C4-2B (cell line): ENCODE results near the gene TPPP3.
"Not testable (repeated sequence)": the region's sequence is repeated elsewhere in the genome, so short reads cannot be mapped to it uniquely, and the experiment has no call there.

Experiments
- H3K27ac ChIP-seq: fragments of 450-650 bp; 2 replicates; pipeline ENCODE4 v1.5.1; 2017
- CTCF ChIP-seq: fragments of 450-650 bp; conservative IDR thresholded peaks from 2 replicates; pipeline ENCODE4 v1.5.1; 2017; ENCODE audit warnings: mild to moderate bottlenecking
- ZFX ChIP-seq: fragments of 450-650 bp; IDR thresholded peaks from 2 replicates; pipeline ENCODE4 v1.6.1; 2017

TPPP3 gene

GRCh38 chr16:67386861-67387455 lies 6.3 kb downstream of the TPPP3 start:
- TF ChIP-seq ZFX (no peak), CTCF (no peak)
- no peak overlapping the region for H3K27ac ChIP-seq

GRCh38 chr16:67384778-67385510 lies 8.4 kb downstream of the TPPP3 start:
- TF ChIP-seq CTCF (no peak), ZFX (no peak)
- no peak overlapping the region for H3K27ac ChIP-seq

- no peak overlapping the region for H3K27ac ChIP-seq
- no peak for TF ChIP-seq CTCF
- TF ChIP-seq ZFX, result no peak
Measured at GRCh38 chr16:67383284-67383683, 10.0 kb downstream of the TPPP3 start.

GRCh38 chr16:67378642-67379041 lies 14.7 kb downstream of the TPPP3 start:
- no peak for TF ChIP-seq CTCF
- TF ChIP-seq ZFX, result no peak
- H3K27ac ChIP-seq, result no peak overlapping the region

GRCh38 chr16:67376012-67376411 lies 17.3 kb downstream of the TPPP3 start:
- not testable (repeated sequence) for H3K27ac ChIP-seq

- no peak overlapping the region for H3K27ac ChIP-seq
- TF ChIP-seq ZFX (no peak), CTCF (peak; percentile 68)
Measured at GRCh38 chr16:67372664-67373063, 20.6 kb downstream of the TPPP3 start.

- no peak overlapping the region for H3K27ac ChIP-seq
- TF ChIP-seq CTCF (no peak), ZFX (no peak)
Measured at GRCh38 chr16:67370661-67371060, 22.6 kb downstream of the TPPP3 start.
